HCT116 (cell line): ENCODE measurements around the gene TRIM61. TPM values are rescaled to one million over a fixed set of nuclear protein-coding genes. Genes with fewer than 3 reads are reported as not detected.

Source experiments
- ATAC-seq: fragments of 200-7000 bp; cut with Tn5 transposase; 2 replicates; pipeline ENCODE4 v1.9.1; 2020; ENCODE audit warnings: mild to moderate bottlenecking, moderate library complexity
- BruUV-seq: library from RNA; stranded (reverse); fragments of 400-500 nt; replicated peaks from 2 replicates; lab custom pipeline; 2021; lab: Mats Ljungman, UMichigan
- CTCF ChIA-PET: fragments of 300-600 bp; sonication (Branson Sonifier 250); formaldehyde crosslinking; loops from one replicate; lab custom pipeline; 2021; ENCODE audit warnings: antibody characterized with exemption; lab: Charles Lee
- POLR2A ChIA-PET: fragments of 300-600, 350-600 bp; sonication (Branson Sonifier 250); formaldehyde crosslinking; loops from one replicate; lab custom pipeline; 2021; ENCODE audit warnings: antibody characterized with exemption; lab: Charles Lee
- RAD21 ChIA-PET, 2 experiments: fragments of 300-600 bp; sonication (Branson Sonifier 250); formaldehyde crosslinking; loops; one replicate each; lab custom pipeline; 2023; ENCODE audit warnings: low total read pairs in 2 of 2; ENCODE audit not compliant: uncharacterized antibody in 2 of 2, unreplicated experiment in 2 of 2, low non-redundant PET in 1 of 2; lab: Charles Lee
- DNase-seq: peaks from one replicate; pipeline ENCODE4 v3.0.0-alpha.2; 2010; ENCODE audit warnings: low read depth, low spot score
- H2AFZ ChIP-seq: fragments of 200-600 bp; shearing (Covaris generic), sonication (generic); 2 replicates; pipeline ENCODE4 v1.6.1; 2017; ENCODE audit warnings: low read depth, mixed run types, mixed read lengths, antibody characterized with exemption, low read length; ENCODE audit not compliant: poor library complexity, severe bottlenecking
- H3K27ac ChIP-seq: 2 replicates; pipeline ENCODE4 v1.5.1; 2012; ENCODE audit warnings: low read depth, low read length
- H3K27me3 ChIP-seq: fragments of 200-600 bp; sonication (generic); 2 replicates; pipeline ENCODE4 v1.6.1; 2016; ENCODE audit warnings: mixed run types, low read length, mixed read lengths; ENCODE audit not compliant: insufficient read depth
- H3K36me3 ChIP-seq, 2 experiments: fragments of 200-500 bp in 1 of 2; fragments of 200-600 bp in 1 of 2; sonication (Bioruptor generic) in 1 of 2; sonication (generic) in 1 of 2; 2 replicates each; pipeline versions ENCODE4 v1.5.1 to v1.6.1; 2014 to 2016; ENCODE audit warnings: low read length in 2 of 2, inconsistent platforms in 1 of 2, mixed read lengths in 1 of 2, mixed run types in 1 of 2; ENCODE audit not compliant: insufficient read depth in 2 of 2, control insufficient read depth in 1 of 2
- H3K4me1 ChIP-seq, 2 experiments: fragments of 200-600 bp in 1 of 2; sonication (generic) in 1 of 2; 2 replicates each; pipeline versions ENCODE4 v1.5.1 to v1.6.1; 2012 to 2017; ENCODE audit warnings: low read length in 2 of 2, inconsistent platforms in 1 of 2, mild to moderate bottlenecking in 1 of 2, mixed read lengths in 1 of 2, mixed run types in 1 of 2, moderate library complexity in 1 of 2; ENCODE audit not compliant: insufficient read depth in 2 of 2, control insufficient read depth in 1 of 2
- H3K4me2 ChIP-seq: fragments of 200-600 bp; sonication (generic); 2 replicates; pipeline ENCODE4 v1.6.1; 2017; ENCODE audit warnings: mixed run types, low read length, mixed read lengths
- H3K4me3 ChIP-seq, 2 experiments: fragments of 200-600 bp in 1 of 2; sonication (generic) in 1 of 2; replicated peaks in 1 of 2; 2 replicates each; pipeline ENCODE4 v1.5.1; 2011 to 2016; ENCODE audit warnings: low read length in 2 of 2, control low read depth in 1 of 2, low read depth in 1 of 2, mild to moderate bottlenecking in 1 of 2, mixed read lengths in 1 of 2, mixed run types in 1 of 2
- H3K79me2 ChIP-seq: fragments of 200-600 bp; sonication (generic); 2 replicates; pipeline ENCODE4 v1.6.1; 2017; ENCODE audit warnings: mild to moderate bottlenecking, mixed run types, low read length, moderate library complexity, mixed read lengths; ENCODE audit not compliant: insufficient read depth
- H3K9ac ChIP-seq: fragments of 200-600 bp; sonication (generic); 2 replicates; pipeline ENCODE4 v1.6.1; 2016; ENCODE audit warnings: low read length, mixed read lengths
- H3K9me2 ChIP-seq: fragments of 200-600 bp; sonication (generic), shearing (Covaris generic); 2 replicates; pipeline ENCODE4 v1.6.1; 2017; ENCODE audit warnings: mixed run types, mild to moderate bottlenecking, moderate library complexity; ENCODE audit not compliant: insufficient read depth
- H3K9me3 ChIP-seq, 2 experiments: fragments of 200-500 bp in 1 of 2; fragments of 200-600 bp in 1 of 2; sonication (Bioruptor generic) in 1 of 2; sonication (generic) in 1 of 2; 2 replicates each; pipeline ENCODE4 v1.6.1; 2014 to 2017; ENCODE audit warnings: low read length in 2 of 2, mixed read lengths in 2 of 2, inconsistent platforms in 1 of 2, low read depth in 1 of 2, mild to moderate bottlenecking in 1 of 2, mixed run types in 1 of 2, moderate library complexity in 1 of 2; ENCODE audit not compliant: control insufficient read depth in 1 of 2, insufficient read depth in 1 of 2
- H4K20me1 ChIP-seq: fragments of 200-600 bp; sonication (generic), shearing (Covaris generic); 2 replicates; pipeline ENCODE4 v1.6.1; 2017; ENCODE audit warnings: mixed run types, mild to moderate bottlenecking, moderate library complexity; ENCODE audit not compliant: insufficient read depth
- CBX3 ChIP-seq: IDR thresholded peaks from 2 replicates; pipeline ENCODE4 v1.6.1; 2012; ENCODE audit warnings: low read depth
- CEBPB ChIP-seq: IDR thresholded peaks from 2 replicates; pipeline ENCODE4 v1.6.1; 2012; ENCODE audit warnings: low read depth
- EGR1 ChIP-seq: IDR thresholded peaks from 2 replicates; pipeline ENCODE4 v1.6.1; 2012; ENCODE audit warnings: low read depth
- EZH2 ChIP-seq: fragments of 200-600 bp; sonication (generic); IDR thresholded peaks from 2 replicates; pipeline ENCODE4 v1.6.1; 2017; ENCODE audit warnings: antibody characterized with exemption, mixed run types
- EZH2phosphoT487 ChIP-seq: fragments of 200-600 bp; IDR thresholded peaks from 2 replicates; pipeline ENCODE4 v1.6.1; 2018; ENCODE audit warnings: antibody characterized with exemption, borderline replicate concordance
- FOSL1 ChIP-seq: IDR thresholded peaks from 2 replicates; pipeline ENCODE4 v1.6.1; 2012; ENCODE audit warnings: low read depth
- JUND ChIP-seq: IDR thresholded peaks from 2 replicates; pipeline ENCODE4 v1.6.1; 2012
- SP1 ChIP-seq: IDR thresholded peaks from 2 replicates; pipeline ENCODE4 v1.6.1; 2012; ENCODE audit warnings: low read depth
- SRF ChIP-seq: IDR thresholded peaks from 2 replicates; pipeline ENCODE4 v1.6.1; 2012; ENCODE audit warnings: low read depth
- TCF7L2 ChIP-seq: IDR thresholded peaks from 2 replicates; pipeline ENCODE4 v1.7.0; 2011; ENCODE audit warnings: borderline replicate concordance, inconsistent platforms; ENCODE audit not compliant: insufficient read depth, insufficient read length; ENCODE audit errors: extremely low read depth
- YY1 ChIP-seq: IDR thresholded peaks from 2 replicates; pipeline ENCODE4 v1.6.1; 2011; ENCODE audit warnings: low read length, low read depth, moderate library complexity, mild to moderate bottlenecking; ENCODE audit not compliant: insufficient replicate concordance; ENCODE audit errors: extremely low read depth
- ZFX ChIP-seq: fragments of 450-650 bp; IDR thresholded peaks from 2 replicates; pipeline ENCODE4 v1.6.1; 2017
- ZNF274 ChIP-seq: fragments of 200-500 bp; sonication (Bioruptor generic); IDR thresholded peaks from 2 replicates; pipeline ENCODE4 v1.6.1; 2014; ENCODE audit warnings: mild to moderate bottlenecking, low read depth, low read length, inconsistent platforms
- intact Hi-C: fragments of 100-400 bp; cut with micrococcal nuclease; formaldehyde crosslinking; loops from 2 replicates; pipeline ENCODE4 v1.10.0; 2022
- total RNA-seq: library from RNA; stranded (reverse); gene quantifications from one replicate; pipeline ENCODE4 v1.2.1, GENCODE V29; 2021; ENCODE audit not compliant: unreplicated experiment
- TF ChIP-seq, protein P1 (sequence below): IDR thresholded peaks from 2 replicates; pipeline ENCODE4 v1.6.1; 2012
- TF ChIP-seq, protein P2 (sequence below): IDR thresholded peaks from 2 replicates; pipeline ENCODE4 v1.6.1; 2012; ENCODE audit warnings: low read depth
- TF ChIP-seq, protein P3 (sequence below), 3 experiments: fragments of 200-600 bp in 1 of 3; sonication (generic) in 1 of 3; IDR thresholded peaks in 2 of 3; conservative IDR thresholded peaks in 1 of 3; 2 replicates each; pipeline ENCODE4 v1.5.1; 2012 to 2017; ENCODE audit warnings: low read depth in 2 of 3, low read length in 2 of 3, antibody characterized with exemption in 1 of 3, borderline replicate concordance in 1 of 3, control low read depth in 1 of 3, mild to moderate bottlenecking in 1 of 3, mixed read lengths in 1 of 3, mixed run types in 1 of 3, moderate library complexity in 1 of 3; ENCODE audit not compliant: insufficient read depth in 1 of 3
- TF ChIP-seq, protein P4 (sequence below): IDR thresholded peaks from 2 replicates; pipeline ENCODE4 v1.6.1; 2011; ENCODE audit warnings: mild to moderate bottlenecking, low read length, moderate library complexity; ENCODE audit not compliant: insufficient replicate concordance; ENCODE audit errors: extremely low read depth

Gene TRIM61
- total RNA-seq, 1 experiment from 2014 or later = 0.15 TPM

DNA sequence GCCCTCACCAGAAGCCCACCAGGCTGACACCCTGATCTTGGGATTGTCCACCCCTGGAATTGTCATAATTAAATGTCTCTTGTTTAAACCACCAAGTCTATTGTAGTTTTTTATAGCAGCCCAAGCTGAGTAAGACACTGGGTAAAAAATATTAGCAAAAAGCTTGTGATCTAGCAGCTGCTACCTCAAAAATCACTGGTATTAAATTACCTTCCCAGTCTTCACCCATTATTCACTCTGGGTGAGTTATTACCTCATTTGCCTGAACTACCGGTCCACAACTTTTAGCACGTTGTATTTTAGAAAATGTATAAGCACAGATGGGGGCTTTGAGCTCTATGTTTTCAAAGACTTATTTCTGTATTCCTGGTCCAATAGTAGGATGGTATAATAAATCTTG is 12.0 kb upstream of the TRIM61 start:
- no peak overlapping the region for H3K4me3 ChIP-seq
- intact Hi-C loops = no loop called here
- no peaks in the 10 kb centered on the region for H3K27me3 ChIP-seq
- no peak overlapping the region for H2AFZ ChIP-seq
- DNase-seq = no peak
- H3K9ac ChIP-seq = no peak overlapping the region
- H3K79me2 ChIP-seq = no peaks in the 10 kb centered on the region
- POLR2A ChIA-PET = no interaction called here
- no peak overlapping the region for H3K4me2 ChIP-seq
- CTCF ChIA-PET = no interaction called here
- H3K27ac ChIP-seq = no peak overlapping the region
- H3K9me3 ChIP-seq = no peaks in the 10 kb centered on the region
- no peak for ATAC-seq
- H3K4me1 ChIP-seq = no peaks in the 10 kb centered on the region
- no peaks in the 10 kb centered on the region for H3K36me3 ChIP-seq
- BruUV-seq = no TSS peak
- H4K20me1 ChIP-seq = no peaks in the 10 kb centered on the region
- TF ChIP-seq EZH2 (no peak), ZNF274 (no peak), SRF (no peak), TCF7L2 (no peak), EZH2phosphoT487 (no peak), ZFX (no peak), EGR1 (no peak), CEBPB (no peak), FOSL1 (no peak), JUND (no peak), CBX3 (no peak), SP1 (no peak), YY1 (no peak)
- TF ChIP-seq, protein P1, sequence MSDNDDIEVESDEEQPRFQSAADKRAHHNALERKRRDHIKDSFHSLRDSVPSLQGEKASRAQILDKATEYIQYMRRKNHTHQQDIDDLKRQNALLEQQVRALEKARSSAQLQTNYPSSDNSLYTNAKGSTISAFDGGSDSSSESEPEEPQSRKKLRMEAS = no peak
- TF ChIP-seq, protein P2, sequence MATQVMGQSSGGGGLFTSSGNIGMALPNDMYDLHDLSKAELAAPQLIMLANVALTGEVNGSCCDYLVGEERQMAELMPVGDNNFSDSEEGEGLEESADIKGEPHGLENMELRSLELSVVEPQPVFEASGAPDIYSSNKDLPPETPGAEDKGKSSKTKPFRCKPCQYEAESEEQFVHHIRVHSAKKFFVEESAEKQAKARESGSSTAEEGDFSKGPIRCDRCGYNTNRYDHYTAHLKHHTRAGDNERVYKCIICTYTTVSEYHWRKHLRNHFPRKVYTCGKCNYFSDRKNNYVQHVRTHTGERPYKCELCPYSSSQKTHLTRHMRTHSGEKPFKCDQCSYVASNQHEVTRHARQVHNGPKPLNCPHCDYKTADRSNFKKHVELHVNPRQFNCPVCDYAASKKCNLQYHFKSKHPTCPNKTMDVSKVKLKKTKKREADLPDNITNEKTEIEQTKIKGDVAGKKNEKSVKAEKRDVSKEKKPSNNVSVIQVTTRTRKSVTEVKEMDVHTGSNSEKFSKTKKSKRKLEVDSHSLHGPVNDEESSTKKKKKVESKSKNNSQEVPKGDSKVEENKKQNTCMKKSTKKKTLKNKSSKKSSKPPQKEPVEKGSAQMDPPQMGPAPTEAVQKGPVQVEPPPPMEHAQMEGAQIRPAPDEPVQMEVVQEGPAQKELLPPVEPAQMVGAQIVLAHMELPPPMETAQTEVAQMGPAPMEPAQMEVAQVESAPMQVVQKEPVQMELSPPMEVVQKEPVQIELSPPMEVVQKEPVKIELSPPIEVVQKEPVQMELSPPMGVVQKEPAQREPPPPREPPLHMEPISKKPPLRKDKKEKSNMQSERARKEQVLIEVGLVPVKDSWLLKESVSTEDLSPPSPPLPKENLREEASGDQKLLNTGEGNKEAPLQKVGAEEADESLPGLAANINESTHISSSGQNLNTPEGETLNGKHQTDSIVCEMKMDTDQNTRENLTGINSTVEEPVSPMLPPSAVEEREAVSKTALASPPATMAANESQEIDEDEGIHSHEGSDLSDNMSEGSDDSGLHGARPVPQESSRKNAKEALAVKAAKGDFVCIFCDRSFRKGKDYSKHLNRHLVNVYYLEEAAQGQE = no peak
- TF ChIP-seq, protein P3, sequence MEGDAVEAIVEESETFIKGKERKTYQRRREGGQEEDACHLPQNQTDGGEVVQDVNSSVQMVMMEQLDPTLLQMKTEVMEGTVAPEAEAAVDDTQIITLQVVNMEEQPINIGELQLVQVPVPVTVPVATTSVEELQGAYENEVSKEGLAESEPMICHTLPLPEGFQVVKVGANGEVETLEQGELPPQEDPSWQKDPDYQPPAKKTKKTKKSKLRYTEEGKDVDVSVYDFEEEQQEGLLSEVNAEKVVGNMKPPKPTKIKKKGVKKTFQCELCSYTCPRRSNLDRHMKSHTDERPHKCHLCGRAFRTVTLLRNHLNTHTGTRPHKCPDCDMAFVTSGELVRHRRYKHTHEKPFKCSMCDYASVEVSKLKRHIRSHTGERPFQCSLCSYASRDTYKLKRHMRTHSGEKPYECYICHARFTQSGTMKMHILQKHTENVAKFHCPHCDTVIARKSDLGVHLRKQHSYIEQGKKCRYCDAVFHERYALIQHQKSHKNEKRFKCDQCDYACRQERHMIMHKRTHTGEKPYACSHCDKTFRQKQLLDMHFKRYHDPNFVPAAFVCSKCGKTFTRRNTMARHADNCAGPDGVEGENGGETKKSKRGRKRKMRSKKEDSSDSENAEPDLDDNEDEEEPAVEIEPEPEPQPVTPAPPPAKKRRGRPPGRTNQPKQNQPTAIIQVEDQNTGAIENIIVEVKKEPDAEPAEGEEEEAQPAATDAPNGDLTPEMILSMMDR (IDR thresholded peaks at IDR 0.05 in 2 of 3, conservative IDR thresholded peaks at IDR 0.05 in 1 of 3; ENCODE audit: borderline replicate concordance in 1 of 3, insufficient read depth in 1 of 3, low read depth in 2 of 3, low read length in 2 of 3) = no peak
- TF ChIP-seq, protein P4, sequence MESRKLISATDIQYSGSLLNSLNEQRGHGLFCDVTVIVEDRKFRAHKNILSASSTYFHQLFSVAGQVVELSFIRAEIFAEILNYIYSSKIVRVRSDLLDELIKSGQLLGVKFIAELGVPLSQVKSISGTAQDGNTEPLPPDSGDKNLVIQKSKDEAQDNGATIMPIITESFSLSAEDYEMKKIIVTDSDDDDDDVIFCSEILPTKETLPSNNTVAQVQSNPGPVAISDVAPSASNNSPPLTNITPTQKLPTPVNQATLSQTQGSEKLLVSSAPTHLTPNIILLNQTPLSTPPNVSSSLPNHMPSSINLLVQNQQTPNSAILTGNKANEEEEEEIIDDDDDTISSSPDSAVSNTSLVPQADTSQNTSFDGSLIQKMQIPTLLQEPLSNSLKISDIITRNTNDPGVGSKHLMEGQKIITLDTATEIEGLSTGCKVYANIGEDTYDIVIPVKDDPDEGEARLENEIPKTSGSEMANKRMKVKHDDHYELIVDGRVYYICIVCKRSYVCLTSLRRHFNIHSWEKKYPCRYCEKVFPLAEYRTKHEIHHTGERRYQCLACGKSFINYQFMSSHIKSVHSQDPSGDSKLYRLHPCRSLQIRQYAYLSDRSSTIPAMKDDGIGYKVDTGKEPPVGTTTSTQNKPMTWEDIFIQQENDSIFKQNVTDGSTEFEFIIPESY = no peak
- TF ChIP-seq, all 23 proteins: peak for 0
- no peaks in the 10 kb centered on the region for H3K9me2 ChIP-seq
- RAD21 ChIA-PET = no interaction called here
